Measurements from ENCODE around the gene NR4A1. TPM values are rescaled to one million over a fixed set of nuclear protein-coding genes. Genes with fewer than 3 reads are reported as not detected.

NR4A1 gene
- total RNA-seq, 1 donor from 2014 or later, result 2.3 TPM

GRCh38 chr12:52063082-52063924, 12.1 kb downstream of the NR4A1 start:
- Histone ChIP-seq H2AFZ (ENCODE audit: low read depth, low read length) (peak overlapping the region; percentile 14), H3K27ac (ENCODE audit: low read depth, low read length) (peak overlapping the region; percentile 72), H3K27me3 (ENCODE audit: insufficient read depth, low read length) (no peaks in the 10 kb centered on the region), H3K36me3 (ENCODE audit: insufficient read depth, low read length) (no peaks in the 10 kb centered on the region), H3K79me2 (ENCODE audit: insufficient read depth, low read length) (no peaks in the 10 kb centered on the region), H3K4me3 (ENCODE audit: insufficient read depth, low read depth, low read length) (no peak overlapping the region), H3K4me2 (ENCODE audit: low read length) (peak overlapping the region; percentile 30), H3K9me3 (ENCODE audit: insufficient read depth, low read depth, low read length) (no peaks in the 10 kb centered on the region), H3K4me1 (ENCODE audit: insufficient read depth, low read length) (peaks cover 13% of the 10 kb centered on the region), H4K20me1 (ENCODE audit: insufficient read depth, low read length) (no peaks in the 10 kb centered on the region), H3K9ac (ENCODE audit: low read length) (peak overlapping the region; percentile 68)
- Mint-ChIP-seq H3K27me3 (ENCODE audit: low read depth, unreplicated experiment) (peaks cover 23% of the 10 kb centered on the region), H3K4me3 (ENCODE audit: unreplicated experiment) (peak overlapping the region; percentile 20), H3K9me3 (ENCODE audit: unreplicated experiment) (no peaks in the 10 kb centered on the region), H3K4me1 (ENCODE audit: low read depth, unreplicated experiment) (no peaks in the 10 kb centered on the region), H3K36me3 (ENCODE audit: low read depth, unreplicated experiment) (no peaks in the 10 kb centered on the region), H3K27ac (ENCODE audit: unreplicated experiment) (no peak overlapping the region)
- TF ChIP-seq EZH2 (IDR thresholded peaks at IDR 0.05; ENCODE audit: insufficient read depth, low read length) (no peak), CTCF (IDR thresholded peaks at IDR 0.05; ENCODE audit: insufficient read depth, low read depth, low read length) (no peak)
- DNase-seq (ENCODE audit: low read depth) (no peak), FAIRE-seq (no peak)

GRCh38 chr12:52063981-52064649, 12.9 kb downstream of the NR4A1 start:
- no peak for TF ChIP-seq EZH2 (IDR thresholded peaks at IDR 0.05; ENCODE audit: insufficient read depth, low read length)
- TF ChIP-seq CTCF (IDR thresholded peaks at IDR 0.05; ENCODE audit: insufficient read depth, low read depth, low read length), result no peak
- no peaks in the 10 kb centered on the region for H3K79me2 ChIP-seq (ENCODE audit: insufficient read depth, low read length)
- H3K9ac ChIP-seq (ENCODE audit: low read length), result peak overlapping the region; percentile 68
- H3K27me3 ChIP-seq (ENCODE audit: insufficient read depth, low read length), result no peaks in the 10 kb centered on the region
- FAIRE-seq (no peak), DNase-seq (ENCODE audit: low read depth) (peak; percentile 84)
- H3K27ac ChIP-seq (ENCODE audit: low read depth, low read length), result peak overlapping the region; percentile 72
- peaks cover 23% of the 10 kb centered on the region for H3K27me3 Mint-ChIP-seq (ENCODE audit: low read depth, unreplicated experiment)
- H3K9me3 Mint-ChIP-seq (ENCODE audit: unreplicated experiment), result no peaks in the 10 kb centered on the region
- H4K20me1 ChIP-seq (ENCODE audit: insufficient read depth, low read length), result no peaks in the 10 kb centered on the region
- no peaks in the 10 kb centered on the region for H3K4me1 Mint-ChIP-seq (ENCODE audit: low read depth, unreplicated experiment)
- no peaks in the 10 kb centered on the region for H3K9me3 ChIP-seq (ENCODE audit: insufficient read depth, low read depth, low read length)
- H3K4me1 ChIP-seq (ENCODE audit: insufficient read depth, low read length), result peaks cover 13% of the 10 kb centered on the region
- H3K36me3 Mint-ChIP-seq (ENCODE audit: low read depth, unreplicated experiment), result no peaks in the 10 kb centered on the region
- peak overlapping the region; percentile 30 for H3K4me2 ChIP-seq (ENCODE audit: low read length)
- no peaks in the 10 kb centered on the region for H3K36me3 ChIP-seq (ENCODE audit: insufficient read depth, low read length)
- no peak overlapping the region for H3K27ac Mint-ChIP-seq (ENCODE audit: unreplicated experiment)
- peak overlapping the region; percentile 20 for H3K4me3 Mint-ChIP-seq (ENCODE audit: unreplicated experiment)
- peak overlapping the region; percentile 14 for H2AFZ ChIP-seq (ENCODE audit: low read depth, low read length)
- no peak overlapping the region for H3K4me3 ChIP-seq (ENCODE audit: insufficient read depth, low read depth, low read length)

All from astrocyte (in vitro differentiated cells and primary cell).